Bronchial epithelial cell (primary cell): ENCODE data around the gene IPCEF1. TPM values are rescaled to one million over a fixed set of nuclear protein-coding genes. Genes with fewer than 3 reads are reported as not detected.
A peak's percentile ranks its signal among the peaks of the same experiment; 100 is the strongest.

Experiments
- DNase-seq: peaks from one replicate; pipeline ENCODE4 v3.0.0-alpha.2; 2010; ENCODE audit warnings: low read depth
- FAIRE-seq: peaks from 2 replicates; lab custom pipeline; 2011; peaks lifted over from hg19 to GRCh38; lab: Jason Lieb, UNC
- H3K27me3 ChIP-seq: 2 replicates; pipeline ENCODE4 v1.5.1; 2011; ENCODE audit warnings: low read length; ENCODE audit not compliant: control insufficient read depth, insufficient read depth
- H3K36me3 ChIP-seq: 2 replicates; pipeline ENCODE4 v1.5.1; 2011; ENCODE audit warnings: low read length; ENCODE audit not compliant: control insufficient read depth, insufficient read depth
- H3K4me3 ChIP-seq: 2 replicates; pipeline ENCODE4 v1.5.1; 2011; ENCODE audit warnings: mild to moderate bottlenecking, low read depth, low read length, control low read depth
- CTCF ChIP-seq: IDR thresholded peaks from 2 replicates; pipeline ENCODE4 v1.5.1; 2011; ENCODE audit warnings: mild to moderate bottlenecking, moderate library complexity, low read length, control low read depth, inconsistent platforms; ENCODE audit not compliant: insufficient read depth, severe bottlenecking
- total RNA-seq: library from RNA; depleted of rRNA; stranded (reverse); fragments of >200 nt; gene quantifications from 2 replicates; pipeline ENCODE4 v1.2.1, GENCODE V29; 2014

Gene IPCEF1
- total RNA-seq, 1 donor from 2014 or later: under 0.01 TPM

- Histone ChIP-seq H3K36me3 (no peaks in the 10 kb centered on the region), H3K4me3 (no peak overlapping the region), H3K27me3 (no peaks in the 10 kb centered on the region)
- FAIRE-seq (no peak), DNase-seq (peak; percentile 93)
- TF ChIP-seq CTCF: no peak
Measured at GRCh38 chr6:154239392-154239791, 117.2 kb downstream of the IPCEF1 start.

GRCh38 chr6:154238831-154239230 is 117.8 kb downstream of the IPCEF1 start:
- no peak for TF ChIP-seq CTCF
- no peaks in the 10 kb centered on the region for H3K36me3 ChIP-seq
- FAIRE-seq: no peak
- H3K27me3 ChIP-seq: no peaks in the 10 kb centered on the region
- DNase-seq: no peak
- no peak overlapping the region for H3K4me3 ChIP-seq

GRCh38 chr6:154236646-154237301 is 119.8 kb downstream of the IPCEF1 start:
- no peaks in the 10 kb centered on the region for H3K36me3 ChIP-seq
- FAIRE-seq: no peak
- TF ChIP-seq CTCF: no peak
- no peak for DNase-seq
- H3K27me3 ChIP-seq: no peaks in the 10 kb centered on the region
- no peak overlapping the region for H3K4me3 ChIP-seq

GRCh38 chr6:154234019-154234772 is 122.4 kb downstream of the IPCEF1 start:
- H3K36me3 ChIP-seq: no peaks in the 10 kb centered on the region
- FAIRE-seq (no peak), DNase-seq (no peak)
- no peak for TF ChIP-seq CTCF
- H3K4me3 ChIP-seq: no peak overlapping the region
- no peaks in the 10 kb centered on the region for H3K27me3 ChIP-seq

GRCh38 chr6:154233383-154233782 is 123.2 kb downstream of the IPCEF1 start:
- DNase-seq: no peak
- FAIRE-seq: no peak
- H3K27me3 ChIP-seq: no peaks in the 10 kb centered on the region
- H3K4me3 ChIP-seq: no peak overlapping the region
- H3K36me3 ChIP-seq: no peaks in the 10 kb centered on the region
- TF ChIP-seq CTCF: no peak
